ENCODE data around the gene CNTN2.

DNA sequence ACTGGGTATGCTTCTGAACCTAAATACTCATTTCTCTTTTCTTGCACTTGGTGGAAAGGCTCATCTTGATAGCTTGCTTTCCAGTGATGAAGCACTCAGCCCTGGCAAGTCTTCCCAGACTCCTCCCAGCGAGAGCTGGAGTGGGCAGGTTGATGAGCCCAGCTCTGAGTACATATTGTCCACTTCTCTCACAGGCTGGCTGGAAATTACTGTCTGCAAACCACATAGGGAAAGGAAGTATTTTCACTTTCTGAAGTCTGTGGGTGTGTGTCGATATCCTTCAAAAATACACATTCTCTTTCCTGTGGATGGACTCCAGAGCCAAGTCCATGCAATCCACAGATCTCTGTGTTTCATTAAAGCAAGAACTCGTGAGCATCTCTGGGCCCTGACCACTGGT, 38.7 kb upstream of the CNTN2 start:
- no peak for TF ChIP-seq POLR2A (IDR thresholded peaks at IDR 0.05)
- TF ChIP-seq, protein P1, sequence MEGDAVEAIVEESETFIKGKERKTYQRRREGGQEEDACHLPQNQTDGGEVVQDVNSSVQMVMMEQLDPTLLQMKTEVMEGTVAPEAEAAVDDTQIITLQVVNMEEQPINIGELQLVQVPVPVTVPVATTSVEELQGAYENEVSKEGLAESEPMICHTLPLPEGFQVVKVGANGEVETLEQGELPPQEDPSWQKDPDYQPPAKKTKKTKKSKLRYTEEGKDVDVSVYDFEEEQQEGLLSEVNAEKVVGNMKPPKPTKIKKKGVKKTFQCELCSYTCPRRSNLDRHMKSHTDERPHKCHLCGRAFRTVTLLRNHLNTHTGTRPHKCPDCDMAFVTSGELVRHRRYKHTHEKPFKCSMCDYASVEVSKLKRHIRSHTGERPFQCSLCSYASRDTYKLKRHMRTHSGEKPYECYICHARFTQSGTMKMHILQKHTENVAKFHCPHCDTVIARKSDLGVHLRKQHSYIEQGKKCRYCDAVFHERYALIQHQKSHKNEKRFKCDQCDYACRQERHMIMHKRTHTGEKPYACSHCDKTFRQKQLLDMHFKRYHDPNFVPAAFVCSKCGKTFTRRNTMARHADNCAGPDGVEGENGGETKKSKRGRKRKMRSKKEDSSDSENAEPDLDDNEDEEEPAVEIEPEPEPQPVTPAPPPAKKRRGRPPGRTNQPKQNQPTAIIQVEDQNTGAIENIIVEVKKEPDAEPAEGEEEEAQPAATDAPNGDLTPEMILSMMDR (IDR thresholded peaks at IDR 0.05): no peak
